ENCODE results near the gene SUSD6. TPM values are rescaled to one million over a fixed set of nuclear protein-coding genes. Genes with fewer than 3 reads are reported as not detected.

SUSD6 gene
- total and polyA plus RNA-seq, 9 of the 15 experiments (the other 6 are each of a cell fraction or from before 2014, with no cell fraction given): 2.9 to 20.7 (median 5.6) TPM

- Histone ChIP-seq H3K9me1 (ENCODE audit: control insufficient read depth, insufficient read depth, low read length) (no peaks in the 10 kb centered on the region), H3K79me2 (ENCODE audit: control insufficient read depth, insufficient read depth, low read length) (peaks cover 89% of the 10 kb centered on the region), H3K27ac (ENCODE audit: extremely low read depth, low read depth, low read length) (peak overlapping the region; percentile 46; the same call in 1 of the 3 replicates), H2AFZ (ENCODE audit: low read depth, low read length) (no peak overlapping the region), H3K27me3 (ENCODE audit: control insufficient read depth in 2 of 2, insufficient read depth in 2 of 2, low read length in 2 of 2) (no peaks in the 10 kb centered on the region), H3K9ac (ENCODE audit: insufficient read depth in 1 of 2, low read depth in 2 of 2, low read length in 2 of 2) (no peak overlapping the region), H3K4me1 (replicated peaks in 1 of 2; ENCODE audit: control insufficient read depth in 2 of 2, insufficient read depth in 2 of 2, low read length in 2 of 2) (peaks cover 10 to 68% of the 10 kb centered on the region in 2 experiments), H3K4me2 (ENCODE audit: insufficient read depth, low read length) (no peak overlapping the region; the same call in 1 of the 2 replicates), H3K4me3 (no peak overlapping the region), H3K9me3 (replicated peaks; ENCODE audit: control insufficient read depth, insufficient read depth, low read depth, low read length) (no peaks in the 10 kb centered on the region; the same call in 1 of the 2 replicates), H4K20me1 (replicated peaks; ENCODE audit: control insufficient read depth, insufficient read depth, low read length) (no peaks in the 10 kb centered on the region), H3K36me3 (ENCODE audit: control insufficient read depth, insufficient read depth, low read length) (peaks cover 12% of the 10 kb centered on the region; the same call in 2 of the 3 replicates)
- ChIA-PET CTCF (ENCODE audit: low intra/inter-chr PET ratio) (no interaction called here), POLR2A (no interaction called here)
- TF ChIP-seq ZNF551 (CRISPR knock-in tag; IDR thresholded peaks at IDR 0.05) (no peak), STAT6 (CRISPR knock-in tag; IDR thresholded peaks at IDR 0.05) (no peak), FOXA1 (IDR thresholded peaks at IDR 0.05; ENCODE audit: borderline replicate concordance) (no peak), TCFL5 (CRISPR knock-in tag; conservative IDR thresholded peaks at IDR 0.05) (no peak), RBM34 (IDR thresholded peaks at IDR 0.05; ENCODE audit: borderline replicate concordance, insufficient read depth, low read length) (no peak), ZFP1 (CRISPR knock-in tag; IDR thresholded peaks at IDR 0.05) (no peak), ZC3H11A (IDR thresholded peaks at IDR 0.05; ENCODE audit: low read depth, low read length) (no peak), GATAD2A (IDR thresholded peaks at IDR 0.05) (no peak)
- DNase-seq (ENCODE audit: extremely low read depth in 1 of 4, low spot score in 3 of 4) (no peak), ATAC-seq (0 out of 3 replicates have a peak, but pooled peaks have one; percentile 18), FAIRE-seq (no peak)
- in situ Hi-C loops (cut with MboI) (no loop called here), intact Hi-C loops (cut with micrococcal nuclease) (no loop called here)
- 20% methylated on average over 1 of the region's 2 CpGs for WGBS (ENCODE audit: insufficient coverage, low coverage, missing lambda C conversion rate)
- BruUV-seq (replicated peaks): no TSS peak
Observed at GRCh38 chr14:69647213-69647612, 35.8 kb downstream of the SUSD6 start.
